COLO829 (cell line): Measurements from ENCODE around the gene CDCP1.
"Not testable (repeated sequence)": the region's sequence is repeated elsewhere in the genome, so short reads cannot be mapped to it uniquely, and the experiment has no call there.

Experiments used
- DNase-seq: peaks from one replicate; pipeline ENCODE4 v3.0.0; 2012; ENCODE audit warnings: low spot score

CDCP1 gene

GRCh38 chr3:45084361-45084760 lies 61.8 kb downstream of the CDCP1 start:
- DNase-seq: no peak

- DNase-seq: no peak
These were observed 63.2 kb downstream of the CDCP1 start for GRCh38 chr3:45083023-45083422.

- no peak for DNase-seq
These were observed 64.0 kb downstream of the CDCP1 start for GRCh38 chr3:45082142-45082538.

- DNase-seq: no peak
These were observed 64.6 kb downstream of the CDCP1 start for GRCh38 chr3:45081506-45082141.

- DNase-seq: no peak
These were observed 65.4 kb downstream of the CDCP1 start for GRCh38 chr3:45080824-45081223.

- DNase-seq: no peak
These were observed 66.5 kb downstream of the CDCP1 start for GRCh38 chr3:45079715-45080114.

GRCh38 chr3:45078910-45079522 lies 67.2 kb downstream of the CDCP1 start:
- no peak for DNase-seq

- not testable (repeated sequence) for DNase-seq
These were observed 67.9 kb downstream of the CDCP1 start for GRCh38 chr3:45078256-45078655.

GRCh38 chr3:45075821-45076625 lies 70.2 kb downstream of the CDCP1 start:
- DNase-seq: peak; percentile 78

GRCh38 chr3:45071075-45071474 lies 75.1 kb downstream of the CDCP1 start:
- no peak for DNase-seq

- DNase-seq: no peak
These were observed 78.2 kb downstream of the CDCP1 start for GRCh38 chr3:45067941-45068340.

- DNase-seq: no peak
These were observed 78.7 kb downstream of the CDCP1 start for GRCh38 chr3:45067486-45067885.

GRCh38 chr3:45066109-45066801 lies 79.9 kb downstream of the CDCP1 start:
- DNase-seq: no peak

GRCh38 chr3:45065373-45065720 lies 80.8 kb downstream of the CDCP1 start:
- no peak for DNase-seq

- peak; percentile 63 for DNase-seq
These were observed 81.4 kb downstream of the CDCP1 start for GRCh38 chr3:45064512-45065372.

- DNase-seq: no peak
These were observed 83.5 kb downstream of the CDCP1 start for GRCh38 chr3:45062697-45063070.

GRCh38 chr3:45060165-45060892 lies 85.8 kb downstream of the CDCP1 start:
- no peak for DNase-seq

GRCh38 chr3:45059132-45059531 lies 87.0 kb downstream of the CDCP1 start:
- peak; percentile 69 for DNase-seq

GRCh38 chr3:45057557-45057956 lies 88.6 kb downstream of the CDCP1 start:
- DNase-seq: no peak

GRCh38 chr3:45056608-45057301 lies 89.4 kb downstream of the CDCP1 start:
- no peak for DNase-seq
